Fibroblast of lung (primary cell): Measurements from ENCODE around the gene WDR53.

Experiments used
- EZH2 ChIP-seq: IDR thresholded peaks from 2 replicates; pipeline ENCODE4 v1.5.1; 2012; ENCODE audit warnings: low read length, control low read depth, mild to moderate bottlenecking; ENCODE audit errors: missing control alignments
- TF ChIP-seq, protein P1 (sequence below), 2 donors: IDR thresholded peaks in 1 of 2; conservative IDR thresholded peaks in 1 of 2; 1 replicate in 1 of 2; 2 replicates in 1 of 2; pipeline ENCODE4 v1.5.1; 2011 to 2012; ENCODE audit warnings: low read length in 2 of 2, control low read depth in 1 of 2, inconsistent platforms in 1 of 2, low read depth in 1 of 2, mild to moderate bottlenecking in 1 of 2

GRCh38 chr3:196558476-196558875, 9.9 kb downstream of the WDR53 start:
- TF ChIP-seq, protein P1, sequence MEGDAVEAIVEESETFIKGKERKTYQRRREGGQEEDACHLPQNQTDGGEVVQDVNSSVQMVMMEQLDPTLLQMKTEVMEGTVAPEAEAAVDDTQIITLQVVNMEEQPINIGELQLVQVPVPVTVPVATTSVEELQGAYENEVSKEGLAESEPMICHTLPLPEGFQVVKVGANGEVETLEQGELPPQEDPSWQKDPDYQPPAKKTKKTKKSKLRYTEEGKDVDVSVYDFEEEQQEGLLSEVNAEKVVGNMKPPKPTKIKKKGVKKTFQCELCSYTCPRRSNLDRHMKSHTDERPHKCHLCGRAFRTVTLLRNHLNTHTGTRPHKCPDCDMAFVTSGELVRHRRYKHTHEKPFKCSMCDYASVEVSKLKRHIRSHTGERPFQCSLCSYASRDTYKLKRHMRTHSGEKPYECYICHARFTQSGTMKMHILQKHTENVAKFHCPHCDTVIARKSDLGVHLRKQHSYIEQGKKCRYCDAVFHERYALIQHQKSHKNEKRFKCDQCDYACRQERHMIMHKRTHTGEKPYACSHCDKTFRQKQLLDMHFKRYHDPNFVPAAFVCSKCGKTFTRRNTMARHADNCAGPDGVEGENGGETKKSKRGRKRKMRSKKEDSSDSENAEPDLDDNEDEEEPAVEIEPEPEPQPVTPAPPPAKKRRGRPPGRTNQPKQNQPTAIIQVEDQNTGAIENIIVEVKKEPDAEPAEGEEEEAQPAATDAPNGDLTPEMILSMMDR (conservative IDR thresholded peaks at IDR 0.05 in 1 of 2, IDR thresholded peaks at IDR 0.05 in 1 of 2; ENCODE audit: low read depth in 1 of 2, low read length in 2 of 2) = no peak
- TF ChIP-seq EZH2 = no peak
